GM12878 (cell line): ENCODE results near the gene DIABLO. TPM values are rescaled to one million over a fixed set of nuclear protein-coding genes. Genes with fewer than 3 reads are reported as not detected.

Source experiments
- ATAC-seq: fragments of 200-7000 bp; cut with Tn5 transposase; 3 replicates; pipeline ENCODE4 v1.9.1; 2020; ENCODE audit warnings: mild to moderate bottlenecking, moderate library complexity
- BruUV-seq: library from RNA; stranded (reverse); fragments of 400-500 nt; replicated peaks from 2 replicates; lab custom pipeline; 2021; lab: Mats Ljungman, UMichigan
- CTCF ChIA-PET: fragments of 300-600 bp; sonication (Branson Sonifier 250); formaldehyde crosslinking; extraction: SDS; loops from one replicate; lab custom pipeline; 2021; ENCODE audit warnings: inconsistent platforms; lab: Yijun Ruan, JAX
- POLR2A ChIA-PET: fragments of 350-600 bp; formaldehyde crosslinking; extraction: SDS; loops from one replicate; lab custom pipeline; 2021; ENCODE audit warnings: inconsistent platforms; lab: Charles Lee
- RAD21 ChIA-PET: fragments of 300-600 bp; sonication (Branson Sonifier 250); formaldehyde crosslinking; loops from one replicate; lab custom pipeline; 2023; ENCODE audit warnings: antibody characterized with exemption; ENCODE audit not compliant: unreplicated experiment; lab: Charles Lee
- SMC1A ChIA-PET: fragments of 300-600 bp; sonication (Branson Sonifier 250); formaldehyde crosslinking; loops from one replicate; lab custom pipeline; 2023; ENCODE audit not compliant: unreplicated experiment, uncharacterized antibody; lab: Charles Lee
- DNase-seq: peaks from one replicate; pipeline ENCODE4 v3.0.0-alpha.2; 2011; ENCODE audit warnings: low read depth, low spot score
- FAIRE-seq: peaks from 3 replicates; lab custom pipeline; 2011; peaks lifted over from hg19 to GRCh38; lab: Jason Lieb, UNC
- H2AFZ ChIP-seq: 2 replicates; pipeline ENCODE4 v1.6.0; 2011; ENCODE audit warnings: low read depth, low read length, control low read depth; ENCODE audit not compliant: control insufficient read depth
- H3K27ac ChIP-seq: 2 replicates; pipeline ENCODE4 v1.5.1; 2011; ENCODE audit warnings: control low read depth; ENCODE audit not compliant: control insufficient read depth, insufficient read depth
- H3K27me3 ChIP-seq, 2 experiments: replicated peaks in 1 of 2; 2 replicates each; pipeline versions ENCODE4 v1.6.0 to v1.6.1; 2011; ENCODE audit warnings: low read length in 1 of 2; ENCODE audit not compliant: control insufficient read depth in 2 of 2, insufficient read depth in 2 of 2
- H3K36me3 ChIP-seq, 2 experiments: 2 replicates each; pipeline ENCODE4 v1.5.1; 2011; ENCODE audit warnings: low read length in 1 of 2; ENCODE audit not compliant: control insufficient read depth in 2 of 2, insufficient read depth in 2 of 2
- H3K4me1 ChIP-seq: 2 replicates; pipeline ENCODE4 v1.6.1; 2011; ENCODE audit warnings: mild to moderate bottlenecking, low read length, moderate library complexity, mixed read lengths; ENCODE audit not compliant: control insufficient read depth, insufficient read depth
- H3K4me2 ChIP-seq: 2 replicates; pipeline ENCODE4 v1.6.0; 2011; ENCODE audit warnings: control low read depth; ENCODE audit not compliant: control insufficient read depth, insufficient read depth
- H3K4me3 ChIP-seq: fragments of 200-600 bp; sonication (generic); 2 replicates; pipeline ENCODE4 v1.5.1; 2016
- H3K79me2 ChIP-seq: 2 replicates; pipeline ENCODE4 v1.6.0; 2011; ENCODE audit warnings: low read length; ENCODE audit not compliant: control insufficient read depth, insufficient read depth
- H3K9ac ChIP-seq: 2 replicates; pipeline ENCODE4 v1.8.0; 2011; ENCODE audit warnings: low read length, control low read depth, mixed read lengths; ENCODE audit not compliant: control insufficient read depth, insufficient read depth
- H3K9me3 ChIP-seq: replicated peaks from 3 replicates; pipeline ENCODE4 v1.5.1; 2011; ENCODE audit warnings: mild to moderate bottlenecking, low read length; ENCODE audit not compliant: control insufficient read depth, insufficient read depth
- H4K20me1 ChIP-seq: 2 replicates; pipeline ENCODE4 v1.6.0; 2011; ENCODE audit not compliant: control insufficient read depth, insufficient read depth
- BHLHE40 ChIP-seq, 2 experiments: fragments of 450-650 bp in 1 of 2; IDR thresholded peaks; 2 replicates each; pipeline ENCODE4 v1.6.1; 2011 to 2017; ENCODE audit warnings: low read depth in 2 of 2, borderline replicate concordance in 1 of 2, improper control_type of control experiment in 1 of 2, low read length in 1 of 2, mild to moderate bottlenecking in 1 of 2
- CEBPB ChIP-seq, 2 experiments: fragments of 150-350 bp in 1 of 2; IDR thresholded peaks; 2 replicates each; pipeline ENCODE4 v1.6.1; 2012 to 2014; ENCODE audit warnings: low read depth in 2 of 2, low read length in 2 of 2, borderline replicate concordance in 1 of 2, inconsistent platforms in 1 of 2
- ETV6 ChIP-seq, 2 experiments: fragments of 450-650 bp in 1 of 2; IDR thresholded peaks in 1 of 2; conservative IDR thresholded peaks in 1 of 2; 2 replicates each; pipeline ENCODE4 v1.6.1; 2014; ENCODE audit warnings: antibody characterized with exemption in 1 of 2, borderline replicate concordance in 1 of 2, low read depth in 1 of 2, mild to moderate bottlenecking in 1 of 2, moderate library complexity in 1 of 2
- IKZF1 ChIP-seq: fragments of 450-650 bp; conservative IDR thresholded peaks from 2 replicates; pipeline ENCODE4 v1.6.1; 2017; ENCODE audit warnings: antibody characterized with exemption, mild to moderate bottlenecking
- IKZF2 ChIP-seq, 2 experiments: fragments of 450-650 bp; IDR thresholded peaks; 2 replicates each; pipeline ENCODE4 v1.6.1; 2017; ENCODE audit warnings: mild to moderate bottlenecking in 2 of 2, moderate library complexity in 2 of 2
- MTA2 ChIP-seq: fragments of 450-650 bp; IDR thresholded peaks from 2 replicates; pipeline ENCODE4 v1.6.1; 2016; ENCODE audit warnings: low read depth, mild to moderate bottlenecking, moderate library complexity
- RUNX3 ChIP-seq: IDR thresholded peaks from 2 replicates; pipeline ENCODE4 v1.6.1; 2012; ENCODE audit warnings: low read length, inconsistent platforms
- SMARCA5 ChIP-seq: fragments of 450-650 bp; IDR thresholded peaks from 2 replicates; pipeline ENCODE4 v1.6.1; 2017; ENCODE audit warnings: mild to moderate bottlenecking
- TCF7 ChIP-seq: IDR thresholded peaks from 2 replicates; pipeline ENCODE4 v1.6.1; 2014; ENCODE audit warnings: antibody characterized with exemption, borderline replicate concordance
- WGBS: methylation state at CpG from one replicate; pipeline ENCODE4 v1.1.6; 2016; ENCODE audit warnings: low lambda C conversion rate; ENCODE audit not compliant: insufficient replicate concordance, insufficient coverage; ENCODE audit errors: missing lambda C conversion rate; 5-methylcytosine and 5-hydroxymethylcytosine counted together
- in situ Hi-C: fragments of 300-500 bp; cut with MboI; formaldehyde crosslinking; loops from 9 replicates; pipeline ENCODE4 v1.14.3; 2018; ENCODE audit warnings: mixed read lengths
- intact Hi-C: fragments of 100-400 bp; cut with micrococcal nuclease; formaldehyde crosslinking; loops from one replicate; pipeline ENCODE4 v1.14.2; 2022; ENCODE audit not compliant: unreplicated experiment
- polyA plus RNA-seq, 11 experiments: library from polyadenylated mRNA; depleted of rRNA in 4 of 11; unstranded in 6 of 11; stranded (reverse) in 5 of 11; fragments of >200 nt; fragmentation: Nextera tagmentation in 4 of 11; fragmentation: Illumina TruSeq in 1 of 11; extraction: Ambion mirVana in 4 of 11; extraction: Trizol in 1 of 11; gene quantifications; 1 replicate in 1 of 11; 2 replicates in 10 of 11; pipeline versions ENCODE4 v1.2.1 to v1.2.3, GENCODE V29; 2011 to 2016; ENCODE audit warnings: inconsistent platforms in 2 of 11, missing spikeins in 2 of 11, low read depth in 1 of 11
- total RNA-seq, 4 experiments: library from RNA; depleted of rRNA in 3 of 4; stranded (reverse); fragments of >200 nt in 3 of 4; fragmentation: Illumina TruSeq in 1 of 4; extraction: Trizol in 1 of 4; gene quantifications; 2 replicates each; pipeline versions ENCODE4 v1.2.1 to v1.2.3, GENCODE V29; 2013 to 2021

Gene DIABLO
- total and polyA plus RNA-seq, 10 of the 15 experiments (the other 5 are each of a cell fraction or from before 2014, with no cell fraction given) = 18.3 to 69.9 (median 46.2) TPM

- TF ChIP-seq IKZF2 (IDR thresholded peaks at IDR 0.05) = peak; percentile 25 to 44; a peak in 3 of 4 replicates
- TF ChIP-seq SMARCA5 = no peak
- TF ChIP-seq TCF7 = peak; percentile 73; the same call in 1 of the 2 replicates
- no peak for TF ChIP-seq CEBPB (IDR thresholded peaks at IDR 0.05; ENCODE audit: borderline replicate concordance in 1 of 2, low read depth in 2 of 2, low read length in 2 of 2)
- peak; percentile 80 for TF ChIP-seq RUNX3
- TF ChIP-seq IKZF1 = 0 out of 2 replicates have a peak, but pooled peaks have one; percentile 27
- TF ChIP-seq BHLHE40 (IDR thresholded peaks at IDR 0.05; ENCODE audit: borderline replicate concordance in 1 of 2, low read depth in 2 of 2, low read length in 1 of 2) = 0 out of 4 replicates have a peak, but pooled peaks of 1 of the 2 experiments have one; percentile 6
- peak; percentile 37; the same call in 1 of the 2 replicates for TF ChIP-seq MTA2
- TF ChIP-seq ETV6 (conservative IDR thresholded peaks at IDR 0.05 in 1 of 2, IDR thresholded peaks at IDR 0.05 in 1 of 2; ENCODE audit: borderline replicate concordance in 1 of 2, low read depth in 1 of 2) = no peak
- Histone ChIP-seq H3K9ac (no peak overlapping the region), H3K4me3 (no peak overlapping the region), H3K27me3 (no peaks in the 10 kb centered on the region), H3K4me1 (peaks cover 15% of the 10 kb centered on the region), H3K4me2 (0 out of 2 replicates have a peak overlapping the region, but pooled peaks have one; percentile 33), H4K20me1 (no peaks in the 10 kb centered on the region), H2AFZ (peak overlapping the region; percentile 23; the same call in 1 of the 2 replicates), H3K9me3 (no peaks in the 10 kb centered on the region), H3K27ac (no peak overlapping the region; the same call in 1 of the 2 replicates), H3K79me2 (no peaks in the 10 kb centered on the region), H3K36me3 (peaks cover 0 to 6% of the 10 kb centered on the region in 2 experiments; a peak in 2 of 4 replicates)
- FAIRE-seq = no peak
- no peak for ATAC-seq
- DNase-seq = no peak
- WGBS = 72% methylated on average over 11 of the region's 11 CpGs
- ChIA-PET RAD21 (interaction anchor here (1.0 to 1.8 kb wide), 2 partner anchors 22 to 78 kb away, joined by 4 to 7 read pairs; partner anchors contain the start of gene VPS33A), SMC1A (interaction anchor here (0.9 to 2.2 kb wide), 6 partner anchors 18 to 78 kb away, joined by 3 to 6 read pairs (median 5); partner anchors contain the start of genes DIABLO and VPS33A), CTCF (interaction anchor here (1.5 to 1.7 kb wide), 2 partner anchors 21 to 22 kb away, joined by 4 to 7 read pairs; no protein-coding TSS in a partner anchor), POLR2A (interaction anchor here (0.6 to 1.1 kb wide), 7 partner anchors 8 to 256 kb away, joined by 3 to 4 read pairs (median 3); partner anchors contain the start of genes DIABLO and ZCCHC8)
- intact Hi-C loops (no loop called here), in situ Hi-C loops (no loop called here)
- no TSS peak for BruUV-seq
Measured at GRCh38 chr12:122244565-122245371, 18.9 kb upstream of the DIABLO start.
